BLaER1 (cell line): ENCODE measurements around the gene RAB36.
A peak's percentile ranks its signal among the peaks of the same experiment; 100 is the strongest.

ENCODE experiments used
- H3K27ac ChIP-seq: shearing (Covaris generic); formaldehyde crosslinking; 2 replicates; pipeline ENCODE4 v1.8.1; 2022
- H3K27me3 ChIP-seq: shearing (Covaris generic); formaldehyde crosslinking; 2 replicates; pipeline ENCODE4 v1.8.1; 2022
- H3K36me3 ChIP-seq: shearing (Covaris generic); formaldehyde crosslinking; 2 replicates; pipeline ENCODE4 v1.8.1; 2022
- H3K4me1 ChIP-seq: shearing (Covaris generic); formaldehyde crosslinking; 2 replicates; pipeline ENCODE4 v1.8.1; 2022
- H3K4me2 ChIP-seq: shearing (Covaris generic); formaldehyde crosslinking; 2 replicates; pipeline ENCODE4 v1.8.1; 2022
- H3K4me3 ChIP-seq: shearing (Covaris generic); formaldehyde crosslinking; 2 replicates; pipeline ENCODE4 v1.8.1; 2022
- H3K9ac ChIP-seq: shearing (Covaris generic); formaldehyde crosslinking; 2 replicates; pipeline ENCODE4 v1.8.1; 2022
- H3K9me3 ChIP-seq: shearing (Covaris generic); formaldehyde crosslinking; 2 replicates; pipeline ENCODE4 v1.8.1; 2022
- H4K20me1 ChIP-seq: shearing (Covaris generic); formaldehyde crosslinking; 2 replicates; pipeline ENCODE4 v1.8.1; 2022
- Cebpa-rat ChIP-seq: shearing (Covaris generic); IDR thresholded peaks from 2 replicates; pipeline ENCODE4 v1.8.1; 2022

RAB36 gene

DNA sequence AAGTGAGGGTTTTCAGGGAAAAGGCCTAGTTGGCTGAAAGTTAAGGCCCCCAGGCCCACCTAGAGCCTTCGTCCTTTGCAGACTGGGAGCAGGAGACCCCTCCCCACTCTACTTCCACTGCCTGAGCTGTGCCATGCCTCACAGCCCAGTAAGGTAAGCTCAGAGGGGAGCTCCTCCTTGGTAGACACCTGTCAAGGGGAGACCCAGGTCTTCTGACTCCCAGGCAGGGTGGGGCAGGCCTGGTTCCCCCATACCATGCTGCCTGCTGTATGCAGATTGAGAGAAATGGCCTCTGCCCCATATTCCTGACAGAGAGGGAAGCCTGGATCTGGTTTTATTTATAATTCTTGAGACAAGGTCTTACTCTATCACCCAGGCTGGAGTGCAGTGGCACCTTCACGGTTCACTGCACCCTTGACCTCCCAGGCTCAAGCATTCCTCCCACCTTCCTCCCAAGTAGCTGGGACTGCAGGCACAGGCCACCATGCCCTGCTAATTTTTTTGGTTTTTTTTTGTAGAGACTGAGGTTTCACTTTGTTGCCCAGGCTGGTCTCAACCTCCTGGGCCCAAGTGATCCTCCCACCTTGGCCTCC lies 697 bp downstream of the RAB36 start:
- Histone ChIP-seq H4K20me1 (no peaks in the 10 kb centered on the region), H3K4me2 (peak overlapping the region; percentile 96), H3K9me3 (no peaks in the 10 kb centered on the region), H3K4me1 (peaks cover 60% of the 10 kb centered on the region), H3K4me3 (peak overlapping the region; percentile 61), H3K9ac (peak overlapping the region; percentile 26; the same call in 1 of the 2 replicates), H3K27ac (no peak overlapping the region), H3K27me3 (no peaks in the 10 kb centered on the region), H3K36me3 (no peaks in the 10 kb centered on the region)
- TF ChIP-seq Cebpa-rat: no peak

DNA sequence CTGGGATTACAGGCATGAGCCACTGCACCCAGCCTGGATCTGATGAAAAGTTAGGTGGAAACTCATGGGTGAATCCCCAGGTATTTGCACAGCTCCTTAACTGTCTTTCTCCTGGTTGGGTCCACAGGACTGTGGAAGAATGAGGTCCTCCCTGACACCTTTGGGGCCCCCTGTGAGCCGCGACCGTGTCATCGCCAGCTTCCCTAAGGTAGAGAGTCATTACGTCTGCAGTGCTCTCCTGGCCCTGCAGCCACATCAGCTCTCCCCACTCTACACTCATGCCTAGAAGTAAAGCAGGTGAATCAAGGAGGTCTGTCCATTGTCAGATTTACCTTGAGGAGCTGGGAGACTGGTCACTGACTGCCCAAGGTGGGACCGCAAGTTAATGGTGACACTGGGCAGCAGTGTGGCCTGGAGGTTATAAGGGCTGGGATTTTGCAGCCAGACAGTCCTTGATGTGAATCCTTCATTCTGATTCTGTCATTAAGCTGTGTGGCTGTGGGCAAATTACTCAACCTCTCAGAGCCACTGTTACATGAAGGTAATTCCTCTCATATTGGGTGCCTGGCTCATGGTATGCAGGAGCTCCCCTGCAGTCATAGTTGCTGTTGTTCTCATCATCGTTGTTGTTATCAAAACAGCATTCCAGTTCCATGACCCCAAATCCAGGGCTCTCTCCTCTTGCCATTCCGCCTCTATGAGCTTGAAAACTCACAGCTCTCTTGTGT lies 1.4 kb downstream of the RAB36 start:
- no peaks in the 10 kb centered on the region for H3K36me3 ChIP-seq
- TF ChIP-seq Cebpa-rat: no peak
- peak overlapping the region; percentile 96; the same call in 1 of the 2 replicates for H3K4me2 ChIP-seq
- H3K9me3 ChIP-seq: no peaks in the 10 kb centered on the region
- no peaks in the 10 kb centered on the region for H3K27me3 ChIP-seq
- no peak overlapping the region for H3K27ac ChIP-seq
- peaks cover 53% of the 10 kb centered on the region for H3K4me1 ChIP-seq
- no peak overlapping the region for H3K4me3 ChIP-seq
- no peaks in the 10 kb centered on the region for H4K20me1 ChIP-seq
- no peak overlapping the region for H3K9ac ChIP-seq

DNA sequence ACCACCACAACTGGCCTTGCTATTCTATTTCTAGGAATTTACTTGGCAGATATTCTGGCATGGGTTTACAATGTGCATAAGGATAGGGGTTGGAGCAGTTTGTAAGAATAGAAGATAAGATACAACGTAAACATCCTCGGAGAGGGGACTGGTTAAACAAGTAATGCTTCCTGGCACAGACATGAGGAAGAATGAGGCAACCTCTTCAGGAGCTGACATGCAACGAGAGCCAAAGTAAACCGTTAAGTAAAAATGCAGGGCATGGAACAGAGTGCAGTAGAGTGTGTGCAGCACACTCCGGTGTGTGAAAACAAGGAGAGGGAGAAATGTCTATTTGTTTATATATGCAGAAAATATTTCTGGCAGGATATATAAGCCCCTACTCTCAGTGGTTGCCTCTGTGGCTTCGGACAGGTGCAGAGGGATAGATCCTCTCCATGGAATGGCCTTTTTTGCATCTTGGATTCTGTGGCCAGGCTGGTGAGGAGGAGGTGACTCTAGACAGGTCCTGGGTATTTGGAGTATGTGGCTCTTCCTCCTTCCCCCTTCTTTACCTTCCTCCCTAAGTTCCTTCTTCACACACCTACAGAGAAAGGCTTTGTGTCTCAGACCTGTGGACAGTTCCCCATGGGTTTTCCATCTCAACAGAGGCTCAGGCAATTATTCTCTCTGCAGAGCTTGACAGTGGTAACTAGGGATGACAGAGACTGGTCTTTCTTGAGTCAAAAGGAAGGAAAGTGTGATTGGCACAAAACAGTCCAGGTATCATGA lies 2.5 kb downstream of the RAB36 start:
- Histone ChIP-seq H4K20me1 (no peaks in the 10 kb centered on the region), H3K36me3 (no peaks in the 10 kb centered on the region), H3K27ac (no peak overlapping the region), H3K9me3 (no peaks in the 10 kb centered on the region), H3K4me1 (peaks cover 51% of the 10 kb centered on the region), H3K27me3 (no peaks in the 10 kb centered on the region), H3K4me2 (no peak overlapping the region), H3K4me3 (no peak overlapping the region), H3K9ac (no peak overlapping the region)
- no peak for TF ChIP-seq Cebpa-rat

DNA sequence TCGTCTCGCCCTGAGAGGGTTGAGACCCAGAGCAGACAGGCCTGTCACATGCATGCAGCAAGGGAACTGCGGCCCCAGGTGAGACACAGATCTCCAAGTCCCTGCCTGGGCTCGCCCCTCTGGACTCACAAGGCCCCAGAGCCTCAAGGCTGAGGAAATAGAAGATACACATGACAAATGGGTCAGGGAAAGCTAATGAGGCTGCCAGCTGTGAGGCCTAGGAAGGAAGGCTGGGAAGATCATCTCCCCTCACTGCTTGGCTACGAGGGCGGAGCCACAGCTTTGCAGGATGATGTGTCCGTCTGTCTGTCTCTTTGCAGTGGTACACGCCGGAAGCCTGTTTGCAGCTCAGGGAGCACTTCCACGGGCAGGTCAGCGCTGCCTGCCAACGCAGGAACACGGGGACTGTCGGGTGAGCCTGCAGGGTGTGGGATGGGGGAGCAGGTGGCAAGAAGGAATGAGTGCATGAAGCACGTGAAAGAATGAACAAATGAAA lies 4.5 kb downstream of the RAB36 start:
- Histone ChIP-seq H3K4me1 (peaks cover 42% of the 10 kb centered on the region), H3K36me3 (no peaks in the 10 kb centered on the region), H4K20me1 (no peaks in the 10 kb centered on the region), H3K27ac (no peak overlapping the region), H3K9ac (no peak overlapping the region), H3K9me3 (no peaks in the 10 kb centered on the region), H3K27me3 (no peaks in the 10 kb centered on the region), H3K4me3 (no peak overlapping the region), H3K4me2 (0 out of 2 replicates have a peak overlapping the region, but pooled peaks have one; percentile 17)
- no peak for TF ChIP-seq Cebpa-rat

DNA sequence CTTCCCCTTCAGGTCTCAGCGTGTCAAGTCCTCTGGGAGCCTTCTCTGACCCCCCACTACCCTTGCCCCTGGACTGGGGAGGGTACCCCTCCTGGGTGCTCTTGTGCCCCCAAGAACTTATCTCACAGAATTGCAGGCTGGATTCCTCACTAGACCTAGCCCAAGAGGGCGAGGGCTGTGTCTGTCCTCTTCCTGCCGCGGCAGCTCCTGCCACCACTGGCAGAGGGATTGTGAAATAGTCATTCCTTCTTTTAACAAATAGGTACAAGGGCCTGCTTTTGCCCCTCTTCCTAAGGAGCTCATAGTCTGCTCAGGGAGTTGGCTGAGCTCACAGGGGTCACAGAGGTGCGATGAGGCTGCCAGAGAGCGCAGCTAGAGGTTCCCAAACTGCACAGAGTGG lies 5.5 kb downstream of the RAB36 start:
- Histone ChIP-seq H3K9me3 (no peaks in the 10 kb centered on the region), H3K27ac (no peak overlapping the region), H3K36me3 (no peaks in the 10 kb centered on the region), H3K27me3 (no peaks in the 10 kb centered on the region), H3K4me1 (peaks cover 38% of the 10 kb centered on the region), H4K20me1 (no peaks in the 10 kb centered on the region), H3K4me3 (no peak overlapping the region), H3K4me2 (no peak overlapping the region), H3K9ac (no peak overlapping the region)
- TF ChIP-seq Cebpa-rat: no peak

DNA sequence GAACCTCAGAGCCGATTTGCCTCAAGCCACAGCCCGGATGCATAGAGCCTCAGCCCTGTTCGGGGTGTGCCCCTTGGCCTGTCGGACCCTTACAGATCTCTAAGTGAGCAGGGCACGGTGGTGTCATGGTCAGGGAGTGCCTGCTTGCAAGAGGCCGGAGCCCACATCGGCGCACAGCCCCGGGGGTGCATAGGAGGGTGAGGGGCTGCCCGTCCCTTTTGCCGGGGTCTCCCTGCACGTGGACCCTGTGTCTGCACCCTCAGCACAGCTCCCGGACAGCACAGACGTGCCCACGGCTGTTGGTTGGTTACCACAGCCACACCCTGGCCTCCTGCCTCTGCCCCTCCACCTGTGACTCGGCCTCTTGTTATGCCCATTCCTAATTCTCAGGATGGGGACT lies 6.5 kb downstream of the RAB36 start:
- TF ChIP-seq Cebpa-rat: no peak
- H4K20me1 ChIP-seq: no peaks in the 10 kb centered on the region
- H3K4me1 ChIP-seq: peaks cover 39% of the 10 kb centered on the region
- no peaks in the 10 kb centered on the region for H3K9me3 ChIP-seq
- H3K36me3 ChIP-seq: no peaks in the 10 kb centered on the region
- H3K4me3 ChIP-seq: no peak overlapping the region
- no peaks in the 10 kb centered on the region for H3K27me3 ChIP-seq
- no peak overlapping the region for H3K9ac ChIP-seq
- H3K27ac ChIP-seq: no peak overlapping the region
- no peak overlapping the region for H3K4me2 ChIP-seq

DNA sequence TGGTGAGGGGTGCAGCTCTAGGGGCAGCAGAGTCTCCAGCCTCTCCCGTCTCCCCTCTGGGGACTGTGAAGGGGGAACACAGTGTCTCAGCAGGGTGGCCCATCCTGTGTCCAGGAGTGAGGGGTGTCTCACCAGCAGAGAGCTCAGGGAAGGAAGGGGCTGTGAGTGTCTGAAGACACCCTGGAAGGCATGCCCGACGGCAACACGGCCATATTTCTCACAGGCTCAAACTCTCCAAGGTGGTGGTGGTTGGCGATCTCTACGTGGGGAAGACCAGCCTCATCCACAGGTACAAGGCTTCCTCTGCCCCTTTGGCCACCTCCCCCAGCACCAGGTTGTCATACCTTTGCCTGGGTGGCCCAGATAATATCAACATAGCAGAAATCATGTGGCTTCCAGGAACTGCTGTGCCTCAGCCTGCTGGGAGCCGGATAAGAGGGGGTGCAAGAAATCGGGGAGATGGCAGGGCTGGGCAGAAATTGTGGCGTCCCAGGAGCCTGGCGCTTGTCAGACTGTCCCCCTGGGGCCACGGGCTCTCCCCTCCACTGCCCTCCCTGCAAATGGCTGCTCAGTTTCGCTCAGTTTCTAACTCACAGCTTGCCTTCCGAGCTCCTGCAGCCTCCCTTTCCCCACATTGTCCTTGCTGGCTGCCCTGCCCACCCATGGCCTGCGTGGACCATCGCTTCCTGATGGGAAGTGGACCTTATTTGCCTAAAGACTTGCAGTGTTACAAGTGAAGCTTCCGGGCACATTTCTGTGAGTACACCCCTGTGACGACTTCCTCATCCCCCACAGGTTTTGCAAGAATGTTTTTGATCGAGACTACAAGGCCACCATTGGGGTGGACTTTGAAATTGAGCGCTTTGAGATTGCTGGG lies 7.2 kb downstream of the RAB36 start:
- Histone ChIP-seq H3K4me1 (peaks cover 45% of the 10 kb centered on the region), H3K27ac (peak overlapping the region; percentile 49), H3K4me2 (peak overlapping the region; percentile 64), H3K4me3 (no peak overlapping the region), H3K9me3 (no peaks in the 10 kb centered on the region), H3K36me3 (no peaks in the 10 kb centered on the region), H4K20me1 (no peaks in the 10 kb centered on the region), H3K27me3 (no peaks in the 10 kb centered on the region), H3K9ac (no peak overlapping the region)
- TF ChIP-seq Cebpa-rat: no peak

DNA sequence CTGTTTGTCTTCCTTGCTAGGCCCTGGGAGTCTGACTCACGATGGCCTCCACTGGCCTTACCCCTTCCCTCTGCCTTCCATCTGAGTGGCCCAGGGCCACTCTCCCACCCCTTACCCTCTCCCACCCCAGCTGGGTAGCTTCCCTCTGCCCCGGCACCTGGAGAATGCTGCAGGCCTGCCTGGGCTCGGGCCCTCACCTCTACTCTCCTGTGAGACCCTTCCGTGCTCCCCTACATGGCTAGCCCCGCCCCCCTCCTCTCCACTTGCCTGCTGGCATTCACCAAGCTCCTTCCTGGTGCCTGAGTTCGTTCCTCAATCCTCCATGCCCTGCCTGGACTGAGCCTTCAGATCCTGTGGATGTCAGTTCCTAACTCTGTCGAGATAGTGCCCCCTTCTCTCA lies 8.7 kb downstream of the RAB36 start:
- H3K27ac ChIP-seq: no peak overlapping the region
- no peak for TF ChIP-seq Cebpa-rat
- no peak overlapping the region for H3K9ac ChIP-seq
- H3K36me3 ChIP-seq: no peaks in the 10 kb centered on the region
- peaks cover 48% of the 10 kb centered on the region for H3K4me1 ChIP-seq
- H3K4me2 ChIP-seq: no peak overlapping the region; the same call in 1 of the 2 replicates
- no peaks in the 10 kb centered on the region for H3K9me3 ChIP-seq
- no peaks in the 10 kb centered on the region for H4K20me1 ChIP-seq
- H3K4me3 ChIP-seq: no peak overlapping the region
- no peaks in the 10 kb centered on the region for H3K27me3 ChIP-seq

DNA sequence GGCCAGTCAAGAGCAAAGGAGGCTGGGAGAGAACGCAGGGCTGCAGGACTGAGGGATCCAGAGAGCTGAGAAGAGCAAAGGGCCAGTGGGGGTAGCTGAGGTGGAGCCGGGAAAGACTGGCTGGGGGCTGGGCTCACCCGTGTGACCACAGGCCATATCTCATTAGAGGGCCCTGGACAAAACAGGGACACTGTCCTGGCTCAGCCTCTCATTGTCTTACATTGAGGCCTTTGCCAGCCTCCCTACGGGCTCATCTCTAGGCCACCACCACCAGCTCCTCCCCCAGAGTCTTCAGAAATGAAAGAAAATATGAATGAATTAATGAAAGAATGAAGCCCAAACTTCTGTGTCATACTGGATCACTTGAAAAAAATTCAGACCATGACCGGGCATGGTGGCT lies 9.2 kb downstream of the RAB36 start:
- Histone ChIP-seq H3K4me1 (peaks cover 48% of the 10 kb centered on the region), H3K27me3 (no peaks in the 10 kb centered on the region), H3K9ac (no peak overlapping the region), H3K36me3 (no peaks in the 10 kb centered on the region), H4K20me1 (no peaks in the 10 kb centered on the region), H3K27ac (no peak overlapping the region), H3K9me3 (no peaks in the 10 kb centered on the region), H3K4me3 (no peak overlapping the region), H3K4me2 (no peak overlapping the region)
- TF ChIP-seq Cebpa-rat: no peak
